Neuron (in vitro differentiated cells): Measurements from ENCODE around the gene CHAC2.
A peak's percentile ranks its signal among the peaks of the same experiment; 100 is the strongest.
"Not testable (repeated sequence)": the region's sequence is repeated elsewhere in the genome, so short reads cannot be mapped to it uniquely, and the experiment has no call there.

ENCODE experiments used
- H2AFZ ChIP-seq: one replicate; pipeline ENCODE4 v1.6.1; 2013; ENCODE audit warnings: low read depth, mild to moderate bottlenecking, inconsistent platforms, low read length, moderate library complexity
- H3K27me3 ChIP-seq: one replicate; pipeline ENCODE4 v1.6.1; 2013; ENCODE audit warnings: low read length; ENCODE audit not compliant: insufficient read depth
- H3K36me3 ChIP-seq: one replicate; pipeline ENCODE4 v1.6.1; 2013; ENCODE audit warnings: low read length; ENCODE audit not compliant: insufficient read depth
- H3K4me1 ChIP-seq: one replicate; pipeline ENCODE4 v1.6.1; 2013; ENCODE audit warnings: low read length; ENCODE audit not compliant: insufficient read depth
- H3K4me3 ChIP-seq: 2 replicates; pipeline ENCODE4 v1.5.1; 2013; ENCODE audit warnings: mild to moderate bottlenecking, low read length, moderate library complexity
- H3K9me3 ChIP-seq: one replicate; pipeline ENCODE4 v1.6.1; 2013; ENCODE audit warnings: low read length

The CHAC2 gene

DNA sequence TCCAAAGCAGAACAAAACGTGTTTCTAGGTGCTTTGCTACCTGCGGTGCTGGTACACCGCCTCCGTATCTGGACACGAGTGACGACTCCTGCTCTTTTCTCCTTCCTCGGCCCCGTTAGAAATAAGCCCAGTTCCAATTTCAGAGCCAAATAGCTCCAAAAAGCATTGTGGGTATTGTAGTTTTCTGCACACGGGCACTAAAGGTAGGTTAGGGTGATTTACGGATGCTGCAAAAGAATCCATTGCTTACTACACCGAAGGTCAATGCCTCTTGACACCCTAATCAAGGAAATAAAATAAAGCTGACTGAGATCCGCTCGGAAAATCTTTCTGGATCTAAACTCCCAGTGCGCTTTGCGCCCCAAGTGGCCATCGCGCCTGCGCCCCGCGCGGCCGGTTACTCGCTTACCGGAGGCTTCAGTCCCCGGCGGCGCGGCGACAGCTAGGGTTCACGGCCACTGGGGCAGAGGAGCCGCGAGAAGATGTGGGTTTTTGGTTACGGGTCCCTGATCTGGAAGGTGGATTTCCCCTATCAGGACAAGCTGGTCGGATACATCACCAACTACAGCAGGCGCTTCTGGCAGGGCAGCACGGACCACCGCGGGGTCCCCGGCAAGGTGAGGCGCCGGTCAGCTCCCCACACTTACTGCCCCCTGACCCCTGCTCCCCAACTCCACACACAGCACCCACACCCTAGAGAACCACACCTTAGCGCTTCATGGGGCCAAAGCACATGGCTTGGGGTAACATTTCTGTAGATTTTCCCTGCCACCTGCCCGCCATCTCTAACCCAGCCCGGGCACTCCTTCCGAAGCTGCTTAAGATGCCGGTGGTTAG, at the start of gene CHAC2:
CHAC2 (plus strand) TSS at position 400 of the 837 bp plus-strand sequence; CDS start at position 483, 83 bp downstream.
- H3K36me3 ChIP-seq = peaks cover 22% of the 10 kb centered on the region
- no peaks in the 10 kb centered on the region for H3K27me3 ChIP-seq
- H3K9me3 ChIP-seq = no peaks in the 10 kb centered on the region
- peaks cover 11% of the 10 kb centered on the region for H3K4me1 ChIP-seq
- peak within 1 kb of the TSS; percentile 87 for H3K4me3 ChIP-seq
- H2AFZ ChIP-seq = peak within 1 kb of the TSS; percentile 68

GRCh38 chr2:53720944-53721343, 46.7 kb upstream of the CHAC2 start:
- Histone ChIP-seq H3K9me3 (peaks cover 10% of the 10 kb centered on the region), H3K36me3 (peaks cover 10% of the 10 kb centered on the region)
- H3K4me3 ChIP-seq, H2AFZ ChIP-seq, H3K27me3 ChIP-seq, H3K4me1 ChIP-seq: not testable (repeated sequence)

DNA sequence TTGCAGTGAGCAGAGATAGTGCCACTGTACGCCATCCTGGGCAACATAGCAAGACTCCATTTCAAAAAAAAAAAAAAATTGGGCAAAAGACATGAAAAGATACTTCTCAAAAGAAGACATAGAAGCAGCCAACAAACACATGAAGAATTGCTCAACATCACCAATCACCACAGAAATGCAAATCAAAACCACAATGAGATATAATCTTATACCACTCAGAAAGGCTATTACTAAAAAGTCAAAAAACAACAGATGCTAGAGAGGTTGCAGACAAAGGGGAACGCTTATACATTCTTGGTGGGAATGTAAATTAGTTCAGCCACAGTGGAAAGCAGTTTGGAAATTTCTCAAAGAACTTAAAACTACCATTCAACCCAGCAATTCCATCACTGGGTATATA, 43.1 kb upstream of the CHAC2 start:
- Histone ChIP-seq H3K27me3 (no peaks in the 10 kb centered on the region), H2AFZ (no peak overlapping the region), H3K4me1 (no peaks in the 10 kb centered on the region), H3K36me3 (peaks cover 17% of the 10 kb centered on the region), H3K9me3 (peaks cover 10% of the 10 kb centered on the region), H3K4me3 (no peak overlapping the region)

DNA sequence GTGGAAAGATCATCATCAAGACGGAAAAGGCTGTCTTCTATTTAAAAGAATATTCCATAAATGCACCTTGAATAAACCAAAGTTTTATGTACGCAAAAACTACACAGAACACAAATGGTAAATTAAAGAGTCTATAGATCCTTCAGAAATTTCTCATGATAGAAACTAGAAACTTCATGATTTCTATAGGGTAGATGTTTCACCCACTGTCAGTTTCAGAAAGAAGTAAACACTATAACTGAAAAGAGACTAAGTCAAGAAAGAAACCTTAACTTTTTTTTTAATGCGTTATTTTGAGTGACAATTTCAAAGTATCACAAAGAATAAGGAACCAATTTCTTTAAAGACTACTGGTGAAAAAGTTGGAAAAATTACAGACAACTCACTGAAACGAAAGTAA, 41.9 kb upstream of the CHAC2 start:
- no peaks in the 10 kb centered on the region for H3K4me1 ChIP-seq
- H2AFZ ChIP-seq = no peak overlapping the region
- H3K4me3 ChIP-seq = no peak overlapping the region
- peaks cover 4% of the 10 kb centered on the region for H3K9me3 ChIP-seq
- H3K27me3 ChIP-seq = no peaks in the 10 kb centered on the region
- H3K36me3 ChIP-seq = peaks cover 18% of the 10 kb centered on the region

- H3K36me3 ChIP-seq = peaks cover 21% of the 10 kb centered on the region
These were observed 39.7 kb upstream of the CHAC2 start for GRCh38 chr2:53727921-53728320.

DNA sequence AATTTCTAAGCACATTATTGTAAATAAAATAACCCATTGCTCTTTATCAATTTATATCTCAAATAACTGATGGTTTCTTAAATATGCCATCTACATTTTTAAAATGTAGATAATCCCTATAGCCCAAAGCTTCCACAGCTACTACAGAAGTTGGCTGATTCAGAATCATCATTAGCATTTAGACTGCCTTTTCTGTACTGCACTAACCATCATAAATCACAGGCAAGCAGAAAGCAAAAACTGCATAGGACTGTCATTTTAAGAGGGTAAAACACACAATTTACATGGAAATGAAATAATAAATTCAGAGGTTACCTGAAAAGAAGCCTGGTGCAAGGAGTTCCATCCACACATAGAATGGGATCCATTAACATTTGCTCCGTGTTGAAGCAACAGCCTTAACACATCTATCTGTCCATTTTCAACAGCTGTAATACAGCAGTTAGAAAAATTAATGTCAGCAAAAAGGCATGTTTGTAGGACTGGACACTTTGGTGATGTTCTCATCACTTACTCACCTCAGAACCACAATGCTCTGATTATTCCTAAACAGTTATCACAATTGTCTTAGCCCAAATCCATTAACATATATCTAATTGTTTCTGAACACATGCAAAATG, 38.4 kb upstream of the CHAC2 start:
- Histone ChIP-seq H3K27me3 (no peaks in the 10 kb centered on the region), H3K4me1 (no peaks in the 10 kb centered on the region), H3K4me3 (no peak overlapping the region), H3K36me3 (peaks cover 29% of the 10 kb centered on the region), H3K9me3 (peaks cover 4% of the 10 kb centered on the region), H2AFZ (no peak overlapping the region)

More at GRCh38 chr2:53727921-53728320, 39.7 kb upstream of the CHAC2 start:
- Histone ChIP-seq H2AFZ (no peak overlapping the region), H3K4me1 (no peaks in the 10 kb centered on the region), H3K9me3 (peaks cover 4% of the 10 kb centered on the region), H3K27me3 (no peaks in the 10 kb centered on the region), H3K4me3 (no peak overlapping the region)

DNA sequence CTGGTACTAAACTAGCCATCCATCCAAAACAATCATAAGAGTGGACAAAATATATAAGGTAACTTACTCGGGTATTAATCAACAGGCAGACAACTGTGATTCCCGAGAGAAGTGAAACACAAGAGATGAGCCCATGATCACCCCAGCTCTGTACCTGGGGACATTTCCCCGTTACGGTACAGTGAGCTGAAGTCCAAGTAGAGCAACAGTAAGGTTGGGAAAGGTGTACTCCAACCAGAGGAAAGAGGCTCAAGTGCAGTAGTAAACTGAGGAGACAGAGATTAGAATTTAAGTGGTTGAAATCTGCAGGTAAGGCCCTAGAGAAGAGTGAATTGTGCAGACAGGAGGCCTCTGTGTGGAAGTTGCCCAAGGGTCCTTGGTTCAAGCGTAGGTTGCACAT, 30.5 kb upstream of the CHAC2 start:
- no peaks in the 10 kb centered on the region for H3K27me3 ChIP-seq
- peaks cover 5% of the 10 kb centered on the region for H3K4me1 ChIP-seq
- H3K36me3 ChIP-seq = peaks cover 18% of the 10 kb centered on the region

GRCh38 chr2:53739032-53739431, 28.6 kb upstream of the CHAC2 start:
- H3K27me3 ChIP-seq = no peaks in the 10 kb centered on the region
- peaks cover 4% of the 10 kb centered on the region for H3K9me3 ChIP-seq
- no peak overlapping the region for H2AFZ ChIP-seq
- H3K36me3 ChIP-seq = peaks cover 9% of the 10 kb centered on the region
- peaks cover 10% of the 10 kb centered on the region for H3K4me1 ChIP-seq
- H3K4me3 ChIP-seq = no peak overlapping the region

More for the DNA sequence above, 30.5 kb upstream of the CHAC2 start:
- H3K4me3 ChIP-seq = no peak overlapping the region
- H2AFZ ChIP-seq = no peak overlapping the region
- H3K9me3 ChIP-seq = peaks cover 4% of the 10 kb centered on the region

GRCh38 chr2:53740170-53740569, 27.4 kb upstream of the CHAC2 start:
- Histone ChIP-seq H3K4me1 (peaks cover 10% of the 10 kb centered on the region), H3K4me3 (no peak overlapping the region), H3K9me3 (no peaks in the 10 kb centered on the region), H3K36me3 (peaks cover 13% of the 10 kb centered on the region), H3K27me3 (no peaks in the 10 kb centered on the region), H2AFZ (no peak overlapping the region)

- Histone ChIP-seq H3K9me3 (no peaks in the 10 kb centered on the region), H3K36me3 (peaks cover 27% of the 10 kb centered on the region), H3K4me1 (peaks cover 10% of the 10 kb centered on the region), H2AFZ (no peak overlapping the region), H3K27me3 (no peaks in the 10 kb centered on the region), H3K4me3 (no peak overlapping the region)
These were observed 23.1 kb upstream of the CHAC2 start for GRCh38 chr2:53744395-53745065.

DNA sequence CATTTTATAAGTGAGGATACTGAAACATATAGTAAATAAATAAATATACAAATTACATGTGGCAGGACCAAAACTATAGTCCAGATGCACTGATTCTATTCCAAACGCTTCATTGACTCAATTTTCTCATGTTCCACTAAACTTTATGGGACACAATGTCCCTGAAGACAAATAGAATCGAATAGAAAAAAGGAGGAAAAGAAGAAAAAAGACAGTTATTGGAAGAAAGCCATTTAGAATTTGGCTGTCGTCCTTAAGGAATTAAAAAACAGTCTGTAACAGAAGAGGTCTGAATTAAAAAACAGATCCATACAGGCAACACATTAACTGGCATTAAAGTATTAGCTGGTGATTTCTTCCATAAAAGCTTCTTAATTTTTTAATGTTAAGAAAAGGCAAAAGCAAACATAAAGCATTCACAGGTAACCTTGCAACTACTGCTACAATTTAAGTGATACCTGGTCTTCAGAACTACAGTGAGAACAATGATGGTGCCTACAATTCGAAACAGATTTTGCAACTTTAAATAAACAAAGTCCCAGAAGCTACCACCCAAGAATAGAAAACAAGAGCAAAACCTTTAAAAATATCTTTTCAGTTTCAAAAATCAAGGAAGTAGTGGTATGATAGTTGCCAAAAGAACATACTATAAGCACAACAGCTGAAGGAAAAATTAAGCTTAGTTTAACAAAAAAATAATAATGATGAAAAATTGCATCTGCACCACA, 17.4 kb upstream of the CHAC2 start:
- Histone ChIP-seq H3K4me1 (peaks cover 4% of the 10 kb centered on the region), H2AFZ (no peak overlapping the region), H3K9me3 (no peaks in the 10 kb centered on the region), H3K36me3 (peaks cover 34% of the 10 kb centered on the region), H3K27me3 (no peaks in the 10 kb centered on the region), H3K4me3 (no peak overlapping the region)

GRCh38 chr2:53751728-53752127, 15.9 kb upstream of the CHAC2 start:
- H3K9me3 ChIP-seq = peaks cover 2% of the 10 kb centered on the region
- H3K27me3 ChIP-seq = no peaks in the 10 kb centered on the region
- H2AFZ ChIP-seq = no peak overlapping the region
- peaks cover 34% of the 10 kb centered on the region for H3K36me3 ChIP-seq
- no peak overlapping the region for H3K4me3 ChIP-seq
- H3K4me1 ChIP-seq = peaks cover 4% of the 10 kb centered on the region
